ENCODE measurements around the gene FOXC1. TPM values are rescaled to one million over a fixed set of nuclear protein-coding genes. Genes with fewer than 3 reads are reported as not detected.

The FOXC1 gene
- polyA plus RNA-seq, 1 donor from 2014 or later: not detected

GRCh38 chr6:1577896-1578745 lies 31.6 kb upstream of the FOXC1 start:
- Mint-ChIP-seq H3K9me3 (no peaks in the 10 kb centered on the region), H3K27ac (no peak overlapping the region), H3K27me3 (peaks cover 26% of the 10 kb centered on the region), H3K4me3 (no peak overlapping the region), H3K36me3 (no peaks in the 10 kb centered on the region), H3K4me1 (peaks cover 0 to 11% (median 4%) of the 10 kb centered on the region in 3 donors)

GRCh38 chr6:1579096-1579495 lies 30.6 kb upstream of the FOXC1 start:
- peaks cover 26% of the 10 kb centered on the region for H3K27me3 Mint-ChIP-seq
- peak overlapping the region in 1 of 4 donors; percentile 13 for H3K4me3 Mint-ChIP-seq
- peaks cover 0 to 11% (median 4%) of the 10 kb centered on the region in 3 donors for H3K4me1 Mint-ChIP-seq
- peak overlapping the region in 1 of 3 donors; percentile 39 for H3K27ac Mint-ChIP-seq
- no peaks in the 10 kb centered on the region for H3K9me3 Mint-ChIP-seq
- H3K36me3 Mint-ChIP-seq: peaks cover 2% of the 10 kb centered on the region

- no peak overlapping the region for H3K4me3 Mint-ChIP-seq
- H3K27ac Mint-ChIP-seq: no peak overlapping the region
- peaks cover 2% of the 10 kb centered on the region for H3K36me3 Mint-ChIP-seq
- H3K27me3 Mint-ChIP-seq: peaks cover 19% of the 10 kb centered on the region
- no peaks in the 10 kb centered on the region for H3K9me3 Mint-ChIP-seq
- peaks cover 0 to 11% (median 4%) of the 10 kb centered on the region in 3 donors for H3K4me1 Mint-ChIP-seq
These were observed 29.6 kb upstream of the FOXC1 start for GRCh38 chr6:1580109-1580508.

DNA sequence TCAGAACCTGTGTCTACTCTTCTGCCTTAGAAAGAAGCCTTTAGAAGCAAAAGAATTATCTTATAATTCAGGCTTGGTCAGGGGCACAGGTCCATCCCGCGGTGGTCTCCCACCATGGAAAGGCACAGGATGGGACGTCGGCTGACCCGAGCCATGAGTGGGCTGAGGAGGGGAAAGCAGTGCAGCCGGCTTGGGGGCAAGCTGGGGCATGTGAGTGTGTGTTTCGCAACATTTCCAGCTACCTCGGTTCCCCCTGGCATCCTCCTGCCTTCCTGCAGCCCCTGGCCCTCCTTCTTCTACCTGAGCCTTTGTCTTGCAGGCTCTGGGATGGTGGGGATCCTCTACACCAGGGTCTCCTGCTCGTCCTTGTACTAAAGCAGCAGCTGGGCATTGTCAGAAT lies 29.1 kb upstream of the FOXC1 start:
- H3K4me3 Mint-ChIP-seq: no peak overlapping the region

GRCh38 chr6:1581120-1581991 lies 28.4 kb upstream of the FOXC1 start:
- Mint-ChIP-seq H3K9me3 (no peaks in the 10 kb centered on the region), H3K27me3 (peaks cover 17% of the 10 kb centered on the region), H3K4me1 (peaks cover 0 to 11% (median 4%) of the 10 kb centered on the region in 3 donors), H3K4me3 (peak overlapping the region in 1 of 4 donors; percentile 51), H3K36me3 (peaks cover 2% of the 10 kb centered on the region), H3K27ac (peak overlapping the region in 1 of 3 donors; percentile 91)

More for the DNA sequence above, 29.1 kb upstream of the FOXC1 start:
- peaks cover 0 to 11% (median 4%) of the 10 kb centered on the region in 3 donors for H3K4me1 Mint-ChIP-seq
- peaks cover 17% of the 10 kb centered on the region for H3K27me3 Mint-ChIP-seq
- H3K36me3 Mint-ChIP-seq: peaks cover 2% of the 10 kb centered on the region
- no peak overlapping the region for H3K27ac Mint-ChIP-seq
- H3K9me3 Mint-ChIP-seq: no peaks in the 10 kb centered on the region

GRCh38 chr6:1584146-1584545 lies 25.6 kb upstream of the FOXC1 start:
- Mint-ChIP-seq H3K27me3 (peaks cover 2% of the 10 kb centered on the region), H3K9me3 (no peaks in the 10 kb centered on the region), H3K36me3 (peaks cover 2% of the 10 kb centered on the region), H3K4me1 (no peaks in the 10 kb centered on the region), H3K27ac (no peak overlapping the region), H3K4me3 (no peak overlapping the region)

DNA sequence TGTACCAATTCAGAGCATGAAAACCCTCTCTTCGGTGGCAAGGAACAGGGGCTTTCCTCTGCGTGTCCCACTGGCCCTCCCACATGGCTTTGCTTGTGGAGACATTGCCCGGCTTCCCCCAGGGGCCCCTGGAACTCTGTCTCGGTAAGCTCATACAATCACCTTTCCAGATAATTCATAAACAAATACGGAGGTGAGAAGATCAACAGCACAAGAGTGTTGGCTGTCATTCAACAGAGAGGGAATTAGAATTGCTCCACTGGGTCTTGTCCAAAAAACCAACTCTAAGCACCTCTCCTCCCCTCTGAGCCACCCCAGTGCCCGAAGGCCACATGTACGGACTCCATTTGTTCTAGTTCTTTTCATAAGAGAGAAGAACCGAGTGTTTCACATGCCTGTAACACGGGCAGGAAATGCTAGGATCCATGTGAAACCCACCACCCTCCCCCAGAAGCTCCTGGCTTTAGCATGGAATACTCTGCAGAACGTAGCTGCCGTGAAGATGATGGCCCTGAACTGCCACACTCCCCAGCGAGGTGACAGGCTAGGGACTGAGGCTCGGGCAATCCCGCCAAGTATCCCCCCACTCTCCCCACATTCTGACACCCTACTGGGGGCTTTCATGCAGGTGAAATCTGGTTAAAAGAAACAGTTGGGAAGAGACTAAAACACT lies 24.6 kb upstream of the FOXC1 start:
- no peak overlapping the region for H3K27ac Mint-ChIP-seq
- H3K9me3 Mint-ChIP-seq: no peaks in the 10 kb centered on the region
- H3K27me3 Mint-ChIP-seq: peaks cover 7% of the 10 kb centered on the region
- H3K4me3 Mint-ChIP-seq: no peak overlapping the region
- peaks cover 2% of the 10 kb centered on the region for H3K36me3 Mint-ChIP-seq
- no peaks in the 10 kb centered on the region for H3K4me1 Mint-ChIP-seq

- Mint-ChIP-seq H3K4me1 (no peaks in the 10 kb centered on the region), H3K27me3 (peaks cover 7% of the 10 kb centered on the region), H3K4me3 (no peak overlapping the region), H3K27ac (no peak overlapping the region), H3K36me3 (peaks cover 2% of the 10 kb centered on the region), H3K9me3 (no peaks in the 10 kb centered on the region)
These were observed 24.1 kb upstream of the FOXC1 start for GRCh38 chr6:1585669-1586049.

- no peak overlapping the region for H3K4me3 Mint-ChIP-seq
- peaks cover 7% of the 10 kb centered on the region for H3K27me3 Mint-ChIP-seq
- H3K4me1 Mint-ChIP-seq: no peaks in the 10 kb centered on the region
- peak overlapping the region in 1 of 3 donors; percentile 3 for H3K27ac Mint-ChIP-seq
- H3K36me3 Mint-ChIP-seq: peaks cover 2% of the 10 kb centered on the region
- H3K9me3 Mint-ChIP-seq: no peaks in the 10 kb centered on the region
These were observed 23.5 kb upstream of the FOXC1 start for GRCh38 chr6:1586256-1586655.

GRCh38 chr6:1586861-1587450 lies 22.8 kb upstream of the FOXC1 start:
- no peak overlapping the region for H3K4me3 Mint-ChIP-seq
- peak overlapping the region in 2 of 3 donors; percentile 3 to 25 for H3K27ac Mint-ChIP-seq
- H3K4me1 Mint-ChIP-seq: no peaks in the 10 kb centered on the region
- no peaks in the 10 kb centered on the region for H3K9me3 Mint-ChIP-seq
- H3K36me3 Mint-ChIP-seq: peaks cover 2% of the 10 kb centered on the region
- H3K27me3 Mint-ChIP-seq: peaks cover 10% of the 10 kb centered on the region

DNA sequence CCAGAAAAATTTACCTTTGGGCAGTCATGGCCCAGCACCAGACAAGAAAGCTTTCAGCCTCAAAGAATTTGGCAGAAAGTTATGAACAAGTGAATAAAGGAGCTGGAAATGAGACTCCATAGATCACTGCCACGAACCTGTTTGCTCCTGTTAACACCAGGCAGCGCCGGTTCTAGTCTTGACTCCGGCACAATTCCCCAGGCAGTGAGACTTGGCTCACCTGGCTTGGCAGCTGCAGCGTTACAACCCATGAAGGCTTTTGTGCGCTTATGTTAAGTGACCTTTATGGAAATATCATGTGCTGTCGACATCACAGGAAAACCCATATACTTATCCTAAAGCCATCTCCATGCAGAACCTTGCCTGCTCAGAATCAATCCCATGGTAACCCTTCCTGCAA lies 22.2 kb upstream of the FOXC1 start:
- peaks cover 2% of the 10 kb centered on the region for H3K36me3 Mint-ChIP-seq
- H3K4me3 Mint-ChIP-seq: no peak overlapping the region
- H3K9me3 Mint-ChIP-seq: no peaks in the 10 kb centered on the region
- H3K27ac Mint-ChIP-seq: no peak overlapping the region
- H3K27me3 Mint-ChIP-seq: peaks cover 11% of the 10 kb centered on the region
- H3K4me1 Mint-ChIP-seq: no peaks in the 10 kb centered on the region

DNA sequence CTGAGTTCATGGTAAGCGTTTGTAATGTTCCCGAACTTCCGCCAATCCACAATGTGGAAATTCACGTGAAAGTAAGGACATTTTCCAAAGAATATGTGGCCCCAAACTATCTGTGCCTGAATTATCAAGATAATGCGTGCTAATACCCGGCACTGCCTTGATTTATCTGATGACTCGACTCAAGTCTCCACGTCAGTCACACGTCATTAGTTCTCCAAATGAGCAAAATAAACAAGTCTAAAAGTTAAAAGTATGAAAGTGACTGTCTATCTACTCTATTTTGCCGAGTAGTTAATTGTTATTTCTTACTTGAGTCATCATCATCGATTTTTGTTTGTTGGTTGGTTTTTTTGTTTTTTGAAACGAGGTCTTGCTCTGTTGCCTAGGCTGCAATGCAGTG lies 21.7 kb upstream of the FOXC1 start:
- no peaks in the 10 kb centered on the region for H3K9me3 Mint-ChIP-seq
- H3K4me1 Mint-ChIP-seq: no peaks in the 10 kb centered on the region
- no peak overlapping the region for H3K4me3 Mint-ChIP-seq
- H3K27me3 Mint-ChIP-seq: peaks cover 11% of the 10 kb centered on the region
- H3K36me3 Mint-ChIP-seq: peaks cover 2% of the 10 kb centered on the region
- no peak overlapping the region for H3K27ac Mint-ChIP-seq

DNA sequence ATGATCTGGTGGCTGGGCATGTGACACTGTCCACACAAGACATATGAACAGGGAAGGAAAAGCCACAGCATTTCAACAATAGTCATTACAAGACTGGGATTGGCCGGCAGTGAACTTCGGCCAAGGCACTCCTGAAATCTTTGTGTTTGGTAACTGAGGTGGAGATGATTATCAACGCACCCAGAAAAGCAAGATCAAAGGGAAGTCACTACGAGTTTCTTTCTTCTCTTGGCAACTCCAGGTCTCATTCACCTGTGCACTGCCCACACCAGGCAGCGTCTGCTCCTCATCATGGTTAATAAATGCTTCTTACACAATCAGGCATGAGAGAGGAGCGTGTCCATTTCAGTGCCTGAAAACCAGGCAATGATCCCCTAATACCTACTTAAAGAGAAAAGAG lies 20.5 kb upstream of the FOXC1 start:
- no peaks in the 10 kb centered on the region for H3K36me3 Mint-ChIP-seq
- no peaks in the 10 kb centered on the region for H3K9me3 Mint-ChIP-seq
- H3K4me3 Mint-ChIP-seq: no peak overlapping the region
- peaks cover 13% of the 10 kb centered on the region for H3K27me3 Mint-ChIP-seq
- no peaks in the 10 kb centered on the region for H3K4me1 Mint-ChIP-seq
- no peak overlapping the region for H3K27ac Mint-ChIP-seq

DNA sequence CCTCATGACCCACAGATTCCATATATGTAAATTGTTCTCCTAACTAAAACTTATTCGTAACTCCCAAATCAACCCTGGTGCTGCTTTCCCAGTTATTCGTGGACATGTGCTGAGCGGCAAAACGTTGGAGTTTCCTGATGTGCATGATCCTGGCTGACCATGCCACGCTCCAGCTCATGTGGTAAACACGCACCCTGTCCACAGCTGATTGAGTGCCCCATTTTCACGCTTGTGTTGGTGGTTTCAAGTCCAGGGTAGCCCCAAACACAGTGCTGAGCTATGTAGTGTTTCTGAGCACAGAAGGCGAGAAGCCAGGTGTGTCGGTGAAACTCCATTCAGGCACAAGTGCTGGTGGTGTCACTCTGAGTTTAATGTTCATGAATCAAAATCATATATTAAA lies 19.1 kb upstream of the FOXC1 start:
- Mint-ChIP-seq H3K9me3 (no peaks in the 10 kb centered on the region), H3K27ac (no peak overlapping the region), H3K27me3 (peaks cover 13% of the 10 kb centered on the region), H3K4me3 (no peak overlapping the region), H3K4me1 (no peaks in the 10 kb centered on the region), H3K36me3 (no peaks in the 10 kb centered on the region)
